Small intestine (tissue), 7 donors: ENCODE data around the gene ISG20L2. TPM values are rescaled to one million over a fixed set of nuclear protein-coding genes. Genes with fewer than 3 reads are reported as not detected.
A peak's percentile ranks its signal among the peaks of the same experiment; 100 is the strongest.

Source experiments
- DNase-seq, 2 donors: peaks; one replicate each; pipeline versions ENCODE4 v3.0.0 to v3.0.0-alpha.2; 2013
- FAIRE-seq: peaks from 2 replicates; lab custom pipeline; 2012; peaks lifted over from hg19 to GRCh38; lab: Jason Lieb, UNC
- H3K27ac ChIP-seq, 3 donors: one replicate each; pipeline ENCODE4 v1.5.1; 2013; ENCODE audit warnings: low read length in 2 of 3, mild to moderate bottlenecking in 2 of 3, control low read depth in 1 of 3, inconsistent platforms in 1 of 3, low read depth in 1 of 3, moderate library complexity in 1 of 3
- H3K27me3 ChIP-seq, 3 donors: one replicate each; pipeline ENCODE4 v1.6.1; 2013; ENCODE audit warnings: low read length in 3 of 3, inconsistent platforms in 1 of 3; ENCODE audit not compliant: control insufficient read depth in 3 of 3, insufficient read depth in 3 of 3
- H3K36me3 ChIP-seq, 3 donors: one replicate each; pipeline ENCODE4 v1.6.1; 2013; ENCODE audit warnings: low read length in 3 of 3, inconsistent platforms in 1 of 3, low read depth in 1 of 3, mild to moderate bottlenecking in 1 of 3, moderate library complexity in 1 of 3; ENCODE audit not compliant: control insufficient read depth in 3 of 3, insufficient read depth in 2 of 3
- H3K4me1 ChIP-seq, 3 donors: one replicate each; pipeline ENCODE4 v1.6.1; 2013; ENCODE audit warnings: low read length in 2 of 3, inconsistent platforms in 1 of 3, low read depth in 1 of 3, mild to moderate bottlenecking in 1 of 3, moderate library complexity in 1 of 3; ENCODE audit not compliant: control insufficient read depth in 3 of 3, insufficient read depth in 2 of 3
- H3K4me3 ChIP-seq, 3 donors: one replicate each; pipeline ENCODE4 v1.5.1; 2013; ENCODE audit warnings: low read length in 3 of 3, control low read depth in 1 of 3, inconsistent platforms in 1 of 3, low read depth in 1 of 3, mild to moderate bottlenecking in 1 of 3, moderate library complexity in 1 of 3
- H3K9me3 ChIP-seq, 2 donors: one replicate each; pipeline ENCODE4 v1.6.1; 2013; ENCODE audit warnings: low read depth in 1 of 2, low read length in 1 of 2; ENCODE audit not compliant: control insufficient read depth in 2 of 2, insufficient read depth in 1 of 2
- WGBS, 3 donors: extraction: QIAGEN DNeasy Blood & Tissue Kit; methylation state at CpG; one replicate each; pipeline ENCODE4 v1.1.7; 2013; 5-methylcytosine and 5-hydroxymethylcytosine counted together
- polyA plus RNA-seq, 4 donors: library from polyadenylated mRNA; stranded (reverse) in 3 of 4; unstranded in 1 of 4; fragments of 200-250 nt in 3 of 4; fragments of 120-200 nt in 1 of 4; gene quantifications; one replicate each; pipeline versions ENCODE4 v1.2.1 to v1.2.3, GENCODE V29; 2013
- donor health status: healthy with polysubstance abuse.
- donor health status: control.
- donor health status: control.
- donor health status: Bipolar disorder and iron deficiency.
- donor health status: healthy.

Gene ISG20L2
- polyA plus RNA-seq, 4 donors: 12.5 to 34.5 (median 14.9) TPM

DNA sequence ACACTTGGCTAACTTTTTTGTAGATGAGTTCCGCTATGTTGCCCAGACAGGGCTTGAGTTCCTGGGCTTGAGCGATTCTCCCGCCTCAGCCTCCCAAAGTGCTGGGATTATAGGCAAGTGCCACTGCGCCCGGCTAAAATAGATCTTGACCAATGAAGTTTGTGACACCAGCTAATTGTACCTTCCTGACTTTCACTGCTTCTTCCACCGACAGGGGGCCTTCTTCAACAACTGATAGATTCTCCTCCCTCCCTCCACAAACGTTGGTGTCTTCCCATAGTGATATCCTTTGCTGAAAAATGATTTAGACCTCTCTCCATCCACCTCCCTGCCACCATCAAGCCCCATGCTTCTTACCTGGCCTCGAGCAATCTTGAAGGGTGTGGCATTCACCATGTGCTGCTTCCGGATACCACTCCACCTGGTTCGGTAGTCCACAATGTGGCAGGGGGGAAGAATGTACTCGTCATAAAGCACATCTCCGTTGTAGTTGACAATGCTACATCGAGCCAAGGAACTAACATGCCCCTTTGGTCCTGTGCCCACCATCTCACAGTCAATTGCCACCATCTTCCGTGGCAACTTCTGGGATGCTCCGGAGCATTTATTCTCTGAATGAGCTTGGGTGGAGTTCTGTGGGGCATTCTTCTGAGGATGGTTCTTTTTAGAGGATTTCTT lies 1.9 kb downstream of the ISG20L2 start:
- peak; percentile 71 to 76 for DNase-seq
- 30 to 38% (median 33%) methylated on average over 15 of the region's 15 CpGs for WGBS, 3 donors

DNA sequence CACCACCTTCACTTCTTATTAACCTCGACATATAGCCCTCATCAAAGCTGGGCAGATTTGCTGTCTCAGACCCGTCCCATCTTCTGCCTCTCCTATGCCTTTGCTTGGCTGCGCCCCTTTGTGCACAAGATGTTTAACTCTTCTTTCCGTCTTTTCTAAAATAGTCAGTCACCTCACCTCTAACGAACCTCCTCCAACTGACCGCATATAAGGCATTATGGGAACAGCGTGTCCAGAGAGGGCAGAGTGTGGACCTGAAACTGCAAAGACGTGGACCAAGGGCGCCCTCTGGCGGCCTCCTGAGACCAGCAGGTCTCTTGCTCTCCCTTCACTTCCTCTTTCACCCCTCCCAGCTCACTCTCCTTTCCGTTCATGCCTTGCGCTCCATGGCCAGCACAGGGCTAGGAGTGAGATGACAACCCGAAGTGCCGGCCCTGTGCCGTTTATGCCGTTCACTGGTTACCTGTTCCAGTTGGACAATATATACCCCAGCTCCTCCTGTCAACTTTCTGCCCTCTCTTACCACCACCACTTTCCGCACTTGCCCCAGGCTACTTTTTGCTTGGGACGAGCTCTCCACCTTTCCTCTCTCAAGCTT lies 2.8 kb downstream of the ISG20L2 start:
- 10 to 13% (median 12%) methylated on average over 18 of the region's 18 CpGs for WGBS, 3 donors
- FAIRE-seq (no peak), DNase-seq (peak; percentile 91 to 94)
- peak overlapping the region in 2 of 3 donors; percentile 72 to 95 for H3K4me3 ChIP-seq
- H3K27ac ChIP-seq: peak overlapping the region in 1 of 3 donors; percentile 3
- peaks cover 8 to 34% (median 12%) of the 10 kb centered on the region in 3 donors for H3K4me1 ChIP-seq
- no peaks in the 10 kb centered on the region for H3K9me3 ChIP-seq
- H3K27me3 ChIP-seq: no peaks in the 10 kb centered on the region
- peaks cover 11 to 53% (median 17%) of the 10 kb centered on the region in 3 donors for H3K36me3 ChIP-seq

More for the DNA sequence above, 1.9 kb downstream of the ISG20L2 start:
- no peak for FAIRE-seq
- no peaks in the 10 kb centered on the region for H3K9me3 ChIP-seq
- no peak overlapping the region for H3K27ac ChIP-seq
- no peaks in the 10 kb centered on the region for H3K27me3 ChIP-seq
- H3K4me3 ChIP-seq: peak overlapping the region in 2 of 3 donors; percentile 72 to 95
- H3K4me1 ChIP-seq: peaks cover 8 to 34% (median 12%) of the 10 kb centered on the region in 3 donors
- peaks cover 6 to 49% (median 10%) of the 10 kb centered on the region in 3 donors for H3K36me3 ChIP-seq

DNA sequence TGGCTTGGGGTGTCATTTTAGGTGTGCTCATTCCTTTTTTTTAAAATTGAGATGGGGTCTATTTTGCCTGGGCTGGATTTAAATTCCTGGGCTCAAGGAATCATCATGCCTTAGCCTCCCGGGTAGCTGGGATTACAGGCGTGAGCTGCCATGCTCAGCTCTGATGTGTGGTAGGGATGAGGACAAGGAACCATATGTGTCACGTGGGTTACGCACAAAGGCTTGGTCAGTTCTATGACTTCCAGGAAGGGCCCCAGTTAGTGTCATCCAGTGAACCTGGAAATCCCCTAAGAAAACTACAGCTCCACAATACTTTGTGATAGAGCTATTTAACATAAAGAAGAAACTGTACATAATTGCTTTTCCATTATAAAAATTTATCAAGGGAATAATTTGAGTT lies 7.0 kb downstream of the ISG20L2 start:
- Histone ChIP-seq H3K27me3 (no peaks in the 10 kb centered on the region), H3K4me1 (peaks cover 2 to 13% (median 4%) of the 10 kb centered on the region in 3 donors), H3K27ac (no peak overlapping the region), H3K9me3 (no peaks in the 10 kb centered on the region), H3K4me3 (no peak overlapping the region), H3K36me3 (peaks cover 11 to 53% (median 17%) of the 10 kb centered on the region in 3 donors)
- WGBS, 3 donors: 77 to 92% (median 80%) methylated on average over 4 of the region's 4 CpGs
- FAIRE-seq (no peak), DNase-seq (no peak)

DNA sequence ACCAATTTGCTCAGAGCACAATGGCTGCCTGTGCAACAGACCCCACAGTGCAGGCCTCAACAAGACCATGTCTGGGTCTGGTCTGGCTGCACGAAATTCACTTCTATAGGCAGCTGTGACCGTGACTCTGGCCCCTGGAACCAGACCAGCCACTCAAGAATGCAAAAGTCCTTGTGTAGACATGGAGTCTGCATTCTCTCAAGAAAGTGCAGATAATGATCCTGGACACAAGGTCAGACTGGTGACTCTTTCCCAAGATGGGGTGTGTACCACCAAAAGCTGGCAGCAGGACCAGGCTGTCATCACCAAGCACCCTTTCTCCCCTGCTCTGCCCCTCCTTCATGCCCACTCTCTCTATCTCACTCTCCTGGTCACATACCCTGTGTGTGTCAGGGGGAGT lies 7.4 kb downstream of the ISG20L2 start:
- Histone ChIP-seq H3K36me3 (peaks cover 11 to 49% (median 17%) of the 10 kb centered on the region in 3 donors), H3K27ac (no peak overlapping the region), H3K27me3 (no peaks in the 10 kb centered on the region), H3K4me1 (peaks cover 2 to 9% (median 4%) of the 10 kb centered on the region in 3 donors), H3K4me3 (no peak overlapping the region), H3K9me3 (no peaks in the 10 kb centered on the region)
- DNase-seq: no peak
- FAIRE-seq: no peak
- WGBS, 3 donors: 70 to 94% (median 79%) methylated on average over 2 of the region's 2 CpGs

DNA sequence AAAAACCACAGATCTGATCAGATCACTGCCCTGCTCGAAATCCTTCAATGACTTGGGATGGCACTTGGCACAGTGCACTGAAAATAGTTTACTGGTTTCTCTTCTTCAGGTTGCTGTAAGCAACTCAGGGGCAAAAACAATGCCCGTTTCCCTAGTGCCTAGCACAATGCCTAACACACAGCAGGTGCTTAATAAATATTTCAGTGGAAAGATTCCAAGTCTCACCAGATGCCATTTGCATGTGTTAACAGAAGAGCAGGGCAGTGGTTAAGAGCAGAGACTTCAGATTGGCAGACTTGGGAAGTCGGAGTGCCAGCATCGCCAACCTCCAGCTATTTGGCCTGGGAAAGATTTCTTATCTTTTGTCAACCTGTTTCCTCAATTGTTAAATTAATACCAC lies 11.2 kb downstream of the ISG20L2 start:
- Histone ChIP-seq H3K27me3 (no peaks in the 10 kb centered on the region), H3K36me3 (peaks cover 4 to 17% (median 8%) of the 10 kb centered on the region in 3 donors), H3K9me3 (no peaks in the 10 kb centered on the region), H3K4me1 (no peaks in the 10 kb centered on the region), H3K4me3 (no peak overlapping the region), H3K27ac (no peak overlapping the region)
- DNase-seq: no peak
- FAIRE-seq: no peak
- 73 to 86% (median 75%) methylated on average over 4 of the region's 4 CpGs for WGBS, 3 donors

DNA sequence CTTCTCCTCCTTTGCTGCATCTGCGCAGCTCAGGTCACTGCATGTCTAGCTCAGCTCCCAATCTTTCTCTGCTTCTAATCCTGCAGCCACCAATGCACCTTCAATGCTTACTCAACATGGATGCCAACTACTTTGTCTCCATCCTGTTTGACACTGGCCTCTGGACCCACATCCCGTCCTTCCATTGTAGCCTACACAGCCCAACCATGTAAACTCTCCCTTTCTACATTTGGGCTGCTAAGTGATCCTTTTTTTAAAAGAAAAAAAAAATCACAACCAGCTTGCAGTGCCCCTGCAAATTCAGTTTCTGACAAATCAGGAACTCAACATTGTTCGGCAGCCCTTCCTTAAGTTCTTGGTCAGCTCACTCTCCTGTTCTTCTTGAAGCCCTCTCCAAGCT lies 13.7 kb downstream of the ISG20L2 start:
- Histone ChIP-seq H3K4me1 (no peaks in the 10 kb centered on the region), H3K4me3 (no peak overlapping the region), H3K27me3 (no peaks in the 10 kb centered on the region), H3K9me3 (no peaks in the 10 kb centered on the region), H3K27ac (no peak overlapping the region), H3K36me3 (peaks cover 0 to 13% (median 0%) of the 10 kb centered on the region in 3 donors)
- WGBS, 3 donors: 76 to 94% (median 89%) methylated on average over 3 of the region's 3 CpGs
- no peak for FAIRE-seq
- no peak for DNase-seq

DNA sequence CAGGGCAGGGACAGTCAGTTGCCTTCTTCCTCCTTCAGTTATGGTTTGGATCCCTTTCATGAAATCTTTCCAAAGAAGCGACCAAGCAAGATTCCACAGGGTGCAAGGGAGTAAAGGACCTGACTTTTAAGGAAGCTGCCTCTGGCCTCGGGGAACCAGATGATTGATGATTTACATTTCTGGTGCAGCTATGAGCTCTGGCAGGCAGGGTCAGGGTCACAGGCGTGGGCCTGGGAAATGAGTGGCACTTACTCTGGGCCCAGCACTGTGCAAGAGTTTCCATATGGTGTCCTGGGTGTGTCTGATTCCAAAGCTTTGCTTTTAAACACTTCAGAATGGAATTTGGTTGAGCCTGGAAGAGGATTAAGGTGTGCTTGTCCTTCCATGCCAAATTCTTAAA lies 15.9 kb downstream of the ISG20L2 start:
- FAIRE-seq (no peak), DNase-seq (no peak)
- Histone ChIP-seq H3K4me1 (peaks cover 0 to 10% (median 0%) of the 10 kb centered on the region in 3 donors), H3K36me3 (peaks cover 0 to 7% (median 0%) of the 10 kb centered on the region in 3 donors), H3K27ac (no peak overlapping the region), H3K4me3 (no peak overlapping the region), H3K9me3 (no peaks in the 10 kb centered on the region), H3K27me3 (no peaks in the 10 kb centered on the region)
- 47 to 61% (median 60%) methylated on average over 3 of the region's 3 CpGs for whole genome bisulfite sequencing, 3 donors

DNA sequence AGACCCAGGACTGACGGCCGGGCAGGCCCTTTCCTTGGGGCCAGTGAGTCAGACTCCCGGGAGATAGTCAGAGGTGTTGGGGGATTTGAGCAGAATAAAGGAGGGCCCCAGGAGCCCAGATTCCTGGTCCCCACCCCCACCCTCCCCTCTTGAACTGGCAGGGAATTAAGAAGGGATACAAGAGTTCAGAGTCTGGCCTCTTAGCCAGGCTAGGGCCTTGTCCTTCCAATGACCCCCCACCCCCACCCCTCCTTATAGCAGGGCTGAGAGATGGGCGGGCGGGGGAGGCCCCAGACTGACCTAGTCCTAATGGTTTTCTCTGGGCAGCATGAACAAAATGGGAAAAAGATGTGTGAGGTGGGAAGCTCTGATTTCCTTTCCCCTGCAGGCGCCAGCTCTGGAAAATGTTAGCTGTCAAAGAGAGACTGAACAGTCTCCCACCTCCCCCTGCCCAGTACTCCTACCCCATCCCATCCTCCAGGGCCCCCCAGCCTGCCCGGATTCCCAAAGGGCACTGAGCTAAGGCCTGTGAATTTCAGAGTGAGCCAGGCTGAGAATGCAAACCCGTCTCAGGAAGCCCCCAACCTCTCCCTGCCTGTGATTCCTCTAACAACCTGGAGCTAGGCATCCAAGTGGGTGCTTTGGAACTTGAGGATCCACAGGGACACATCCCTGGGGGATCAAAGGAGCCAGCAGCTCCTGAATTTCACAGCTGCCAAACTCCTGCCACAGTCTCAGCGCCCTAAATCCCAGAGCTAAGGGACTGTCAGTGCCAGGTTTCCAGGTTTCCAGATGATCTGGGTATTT lies 17.4 kb downstream of the ISG20L2 start:
- Histone ChIP-seq H3K4me3 (no peak overlapping the region), H3K4me1 (peaks cover 0 to 21% (median 0%) of the 10 kb centered on the region in 3 donors), H3K27me3 (peaks cover 0 to 1% (median 0%) of the 10 kb centered on the region in 3 donors), H3K9me3 (no peaks in the 10 kb centered on the region), H3K36me3 (peaks cover 0 to 7% (median 0%) of the 10 kb centered on the region in 3 donors), H3K27ac (no peak overlapping the region)
- 78 to 94% (median 90%) methylated on average over 9 of the region's 9 CpGs for WGBS, 3 donors
- DNase-seq (no peak), FAIRE-seq (no peak)
